Non-pigmented ciliary epithelial cell (primary cell): Measurements from ENCODE around the gene SH3D21.

Source experiments
- DNase-seq: peaks from one replicate; pipeline ENCODE4 v3.0.0-alpha.2; 2010; ENCODE audit warnings: low read depth

The SH3D21 gene

GRCh38 chr1:36306210-36306901 lies at the start of gene SH3D21:
TSS of gene SH3D21 (plus strand) at chr1:36306368. CDS start at chr1:36306421, 53 bp downstream.
- no peak for DNase-seq

GRCh38 chr1:36256558-36257374 lies 49.4 kb upstream of the SH3D21 start:
- DNase-seq, result no peak

- no peak for DNase-seq
These were observed 48.8 kb upstream of the SH3D21 start for GRCh38 chr1:36257375-36257767.

- no peak for DNase-seq
These were observed 47.2 kb upstream of the SH3D21 start for GRCh38 chr1:36258960-36259344.

- DNase-seq, result no peak
These were observed 37.2 kb upstream of the SH3D21 start for GRCh38 chr1:36268981-36269380.

GRCh38 chr1:36269408-36269838 lies 36.7 kb upstream of the SH3D21 start:
- DNase-seq, result no peak

GRCh38 chr1:36273024-36273423 lies 33.1 kb upstream of the SH3D21 start:
- DNase-seq, result no peak

GRCh38 chr1:36274201-36274600 lies 32.0 kb upstream of the SH3D21 start:
- DNase-seq, result no peak

GRCh38 chr1:36276688-36277087 lies 29.5 kb upstream of the SH3D21 start:
- DNase-seq, result no peak

GRCh38 chr1:36279110-36279788 lies 26.9 kb upstream of the SH3D21 start:
- DNase-seq, result no peak

- no peak for DNase-seq
These were observed 26.3 kb upstream of the SH3D21 start for GRCh38 chr1:36279789-36280296.

GRCh38 chr1:36284061-36284460 lies 22.1 kb upstream of the SH3D21 start:
- DNase-seq, result no peak

GRCh38 chr1:36284517-36284916 lies 21.7 kb upstream of the SH3D21 start:
- no peak for DNase-seq

GRCh38 chr1:36285443-36286101 lies 20.6 kb upstream of the SH3D21 start:
- peak; percentile 71 for DNase-seq

GRCh38 chr1:36286802-36287201 lies 19.4 kb upstream of the SH3D21 start:
- no peak for DNase-seq

GRCh38 chr1:36287595-36287994 lies 18.6 kb upstream of the SH3D21 start:
- DNase-seq, result no peak

- DNase-seq, result no peak
These were observed 10.8 kb upstream of the SH3D21 start for GRCh38 chr1:36295390-36295789.

- no peak for DNase-seq
These were observed 9.1 kb upstream of the SH3D21 start for GRCh38 chr1:36297062-36297461.

GRCh38 chr1:36298640-36299039 lies 7.5 kb upstream of the SH3D21 start:
- DNase-seq, result no peak

- DNase-seq, result no peak
These were observed 5.6 kb upstream of the SH3D21 start for GRCh38 chr1:36300526-36300925.

- DNase-seq, result no peak
These were observed 4.9 kb upstream of the SH3D21 start for GRCh38 chr1:36301220-36301619.

- no peak for DNase-seq
These were observed 2.9 kb upstream of the SH3D21 start for GRCh38 chr1:36303244-36303643.
